H7 (cell line): ENCODE measurements around the gene ABCC1. TPM values are rescaled to one million over a fixed set of nuclear protein-coding genes. Genes with fewer than 3 reads are reported as not detected.
"Not testable (repeated sequence)": the region's sequence is repeated elsewhere in the genome, so short reads cannot be mapped to it uniquely, and the experiment has no call there.

Source experiments
- DNase-seq: peaks from one replicate; pipeline ENCODE4 v3.0.0; 2012
- H3K27me3 ChIP-seq: 2 replicates; pipeline ENCODE4 v1.6.0; 2011; ENCODE audit warnings: mild to moderate bottlenecking, low read length; ENCODE audit not compliant: control insufficient read depth, insufficient read depth
- H3K36me3 ChIP-seq: replicated peaks from 2 replicates; pipeline ENCODE4 v1.5.1; 2011; ENCODE audit warnings: low read length; ENCODE audit not compliant: control insufficient read depth, insufficient read depth
- H3K4me3 ChIP-seq: 2 replicates; pipeline ENCODE4 v1.5.1; 2011; ENCODE audit warnings: low read depth, mild to moderate bottlenecking, control low read depth, low read length, moderate library complexity; ENCODE audit not compliant: insufficient read depth
- total RNA-seq: library from RNA; depleted of rRNA; stranded (reverse); fragments of >200 nt; shearing (Covaris generic); gene quantifications from 2 replicates; pipeline ENCODE4 v1.2.3, GENCODE V29; 2014

ABCC1 gene
- total RNA-seq, 1 experiment from 2014 or later: 22.0 TPM

GRCh38 chr16:16143038-16143763 lies 193.8 kb downstream of the ABCC1 start:
- peak; percentile 86 for DNase-seq
- H3K4me3 ChIP-seq: no peak overlapping the region
- H3K27me3 ChIP-seq: no peaks in the 10 kb centered on the region
- peaks cover 19% of the 10 kb centered on the region for H3K36me3 ChIP-seq

- no peak for DNase-seq
- H3K4me3 ChIP-seq: no peak overlapping the region
- no peaks in the 10 kb centered on the region for H3K27me3 ChIP-seq
- H3K36me3 ChIP-seq: peaks cover 16% of the 10 kb centered on the region
Observed at GRCh38 chr16:16143931-16144330, 194.5 kb downstream of the ABCC1 start.

- DNase-seq: no peak
- H3K4me3 ChIP-seq: no peak overlapping the region
- peaks cover 16% of the 10 kb centered on the region for H3K36me3 ChIP-seq
- no peaks in the 10 kb centered on the region for H3K27me3 ChIP-seq
Observed at GRCh38 chr16:16144416-16144815, 195.0 kb downstream of the ABCC1 start.

- DNase-seq: no peak
- no peak overlapping the region for H3K4me3 ChIP-seq
- peaks cover 12% of the 10 kb centered on the region for H3K36me3 ChIP-seq
- no peaks in the 10 kb centered on the region for H3K27me3 ChIP-seq
Observed at GRCh38 chr16:16145286-16145685, 195.9 kb downstream of the ABCC1 start.

- peaks cover 4% of the 10 kb centered on the region for H3K36me3 ChIP-seq
- no peak for DNase-seq
- H3K27me3 ChIP-seq: no peaks in the 10 kb centered on the region
- no peak overlapping the region for H3K4me3 ChIP-seq
Observed at GRCh38 chr16:16146380-16147315, 197.2 kb downstream of the ABCC1 start.

- H3K27me3 ChIP-seq: no peaks in the 10 kb centered on the region
- H3K36me3 ChIP-seq: peaks cover 2% of the 10 kb centered on the region
- no peak overlapping the region for H3K4me3 ChIP-seq
- DNase-seq: no peak
Observed at GRCh38 chr16:16147316-16147999, 198.0 kb downstream of the ABCC1 start.

- H3K4me3 ChIP-seq, H3K36me3 ChIP-seq, DNase-seq, H3K27me3 ChIP-seq: not testable (repeated sequence)
Observed at GRCh38 chr16:16148000-16148599, 198.7 kb downstream of the ABCC1 start.

- peak; percentile 57 for DNase-seq
- H3K4me3 ChIP-seq: no peak overlapping the region
- peaks cover 2% of the 10 kb centered on the region for H3K36me3 ChIP-seq
- no peaks in the 10 kb centered on the region for H3K27me3 ChIP-seq
Observed at GRCh38 chr16:16148755-16149154, 199.3 kb downstream of the ABCC1 start.

- no peak for DNase-seq
- no peak overlapping the region for H3K4me3 ChIP-seq
- H3K36me3 ChIP-seq: no peaks in the 10 kb centered on the region; the same call in 1 of the 2 replicates
- H3K27me3 ChIP-seq: no peaks in the 10 kb centered on the region
Observed at GRCh38 chr16:16149710-16150116, 200.3 kb downstream of the ABCC1 start.

- H3K4me3 ChIP-seq: no peak overlapping the region
- peak; percentile 67 for DNase-seq
- H3K36me3 ChIP-seq: no peaks in the 10 kb centered on the region; the same call in 1 of the 2 replicates
- H3K27me3 ChIP-seq: no peaks in the 10 kb centered on the region
Observed at GRCh38 chr16:16150117-16150877, 200.9 kb downstream of the ABCC1 start.

GRCh38 chr16:16150878-16151152 lies 201.4 kb downstream of the ABCC1 start:
- Histone ChIP-seq H3K27me3 (no peaks in the 10 kb centered on the region), H3K36me3 (no peaks in the 10 kb centered on the region; the same call in 1 of the 2 replicates), H3K4me3 (no peak overlapping the region)
- no peak for DNase-seq

- no peaks in the 10 kb centered on the region; the same call in 1 of the 2 replicates for H3K36me3 ChIP-seq
- H3K4me3 ChIP-seq: no peak overlapping the region
- no peak for DNase-seq
- no peaks in the 10 kb centered on the region for H3K27me3 ChIP-seq
Observed at GRCh38 chr16:16151315-16151714, 201.9 kb downstream of the ABCC1 start.

GRCh38 chr16:16153000-16153399 lies 203.6 kb downstream of the ABCC1 start:
- not testable (repeated sequence) for H3K27me3 ChIP-seq, H3K36me3 ChIP-seq, DNase-seq, H3K4me3 ChIP-seq
